NOMO-1 treated with DMSO at 0.1 percent for 48 hours (cell line): ENCODE results near the gene TMEM82.

ENCODE experiments used
- DNase-seq: peaks from one replicate; lab custom pipeline; 2025; ENCODE audit not compliant: unreplicated experiment; lab: John Stamatoyannopoulos, UW

The TMEM82 gene

GRCh38 chr1:15735304-15736037, 6.8 kb upstream of the TMEM82 start:
- DNase-seq = no peak

GRCh38 chr1:15736038-15736891, 6.0 kb upstream of the TMEM82 start, which contains the start of gene SLC25A34:
SLC25A34 (plus strand) TSS chr1:15736258; CDS start chr1:15736486, 228 bp downstream.
- no peak for DNase-seq

- no peak for DNase-seq
These were observed 5.4 kb upstream of the TMEM82 start for GRCh38 chr1:15736892-15737261.

GRCh38 chr1:15737324-15738319, 4.7 kb upstream of the TMEM82 start:
- DNase-seq = no peak

GRCh38 chr1:15738416-15739113, 3.7 kb upstream of the TMEM82 start:
- DNase-seq = no peak

- DNase-seq = no peak
These were observed 3.0 kb upstream of the TMEM82 start for GRCh38 chr1:15739259-15739658.

- no peak for DNase-seq
These were observed 2.6 kb upstream of the TMEM82 start for GRCh38 chr1:15739745-15740144.

- DNase-seq = peak; percentile 54
These were observed 1.1 kb upstream of the TMEM82 start for GRCh38 chr1:15740924-15741850.

- no peak for DNase-seq
These were observed 1.9 kb downstream of the TMEM82 start for GRCh38 chr1:15744122-15744679.

GRCh38 chr1:15747378-15747777, 5.1 kb downstream of the TMEM82 start:
- no peak for DNase-seq

GRCh38 chr1:15748264-15748663, 6.0 kb downstream of the TMEM82 start:
- DNase-seq = no peak

- no peak for DNase-seq
These were observed 6.5 kb downstream of the TMEM82 start for GRCh38 chr1:15748690-15749398.

- DNase-seq = no peak
These were observed 7.3 kb downstream of the TMEM82 start for GRCh38 chr1:15749399-15750291.

GRCh38 chr1:15750924-15751323, 8.6 kb downstream of the TMEM82 start:
- no peak for DNase-seq

GRCh38 chr1:15751717-15752116, 9.4 kb downstream of the TMEM82 start:
- no peak for DNase-seq

- DNase-seq = no peak
These were observed 11.5 kb downstream of the TMEM82 start for GRCh38 chr1:15753776-15754175.

- DNase-seq = no peak
These were observed 12.8 kb downstream of the TMEM82 start for GRCh38 chr1:15755021-15755645.
